ENCODE data around the gene TCN2. TPM values are rescaled to one million over a fixed set of nuclear protein-coding genes. Genes with fewer than 3 reads are reported as not detected.
A peak's percentile ranks its signal among the peaks of the same experiment; 100 is the strongest.
"Not testable (repeated sequence)": the region's sequence is repeated elsewhere in the genome, so short reads cannot be mapped to it uniquely, and the experiment has no call there.

Gene TCN2
- total RNA-seq (1 to 10 TPM in 1 of 2 experiments, under 1 TPM in 1; 0.93 to 1.2 TPM), polyA plus RNA-seq (1 to 10 TPM; 1.1 to 2.3 TPM)

- intact Hi-C loops (cut with micrococcal nuclease): no loop called here
- Histone ChIP-seq H3K27me3 (ENCODE audit: insufficient read depth, low read length) (no peaks in the 10 kb centered on the region), H3K4me1 (ENCODE audit: insufficient read depth, low read length) (peaks cover 16% of the 10 kb centered on the region), H3K36me3 (ENCODE audit: insufficient read depth, low read length) (no peaks in the 10 kb centered on the region), H3K4me3 (ENCODE audit: low read length in 2 of 2) (peak within 1 kb of the TSS; percentile 57 to 81), H3K27ac (ENCODE audit: low read depth, low read length) (no peak within 1 kb of the TSS), H3K9me3 (ENCODE audit: control insufficient read depth in 1 of 2, low read length in 2 of 2) (no peaks in the 10 kb centered on the region)
- peaks cover 11 to 30% (median 20%) of the 10 kb centered on the region in 4 donors for H3K4me1 Mint-ChIP-seq
- peak within 1 kb of the TSS in 6 of 7 donors; percentile 50 to 92 (median 64) for H3K27ac Mint-ChIP-seq
- DNase-seq: peak; percentile 13 to 57 (median 18)
- no peaks in the 10 kb centered on the region for H3K36me3 Mint-ChIP-seq
- H3K4me3 Mint-ChIP-seq: peak within 1 kb of the TSS; percentile 86 to 94 (median 90)
- ChIA-PET POLR2A (ENCODE audit: partially characterized antibody) (interaction anchor here (0.6 to 2.3 kb wide), 6 partner anchors 14 to 606 kb away, joined by 3 to 19 read pairs (median 4); partner anchors contain the start of genes LIMK2, PES1, SLC35E4 and TUG1), CTCF (ENCODE audit: partially characterized antibody) (interaction anchor here (0.7 to 2.7 kb wide), 10 partner anchors 9 to 284 kb away, joined by 3 to 14 read pairs (median 4); partner anchors contain the start of genes PES1 and SLC35E4)
- H3K27me3 Mint-ChIP-seq: peaks cover 0 to 1% of the 10 kb centered on the region in 2 donors
- peaks cover 0 to 2% (median 0%) of the 10 kb centered on the region in 8 donors for H3K9me3 Mint-ChIP-seq
Measured at GRCh38 chr22:30606455-30607299, at the start of gene TCN2. Gene TCN2 (plus strand): TSS chr22:30607174. CDS start chr22:30607332, 158 bp downstream.

GRCh38 chr22:30557243-30557642 is 49.7 kb upstream of the TCN2 start:
- H3K36me3 ChIP-seq (ENCODE audit: insufficient read depth, low read length): no peaks in the 10 kb centered on the region
- Mint-ChIP-seq H3K9me3 (no peaks in the 10 kb centered on the region), H3K4me3 (no peak overlapping the region), H3K27me3 (no peaks in the 10 kb centered on the region), H3K36me3 (no peaks in the 10 kb centered on the region), H3K4me1 (no peaks in the 10 kb centered on the region), H3K27ac (no peak overlapping the region)
- H3K9me3 ChIP-seq (ENCODE audit: control insufficient read depth in 1 of 2, low read length in 2 of 2): no peaks in the 10 kb centered on the region
- ChIA-PET POLR2A (ENCODE audit: partially characterized antibody) (no interaction called here), CTCF (ENCODE audit: partially characterized antibody) (no interaction called here)
- H3K4me1 ChIP-seq (ENCODE audit: insufficient read depth, low read length): no peaks in the 10 kb centered on the region
- H3K27me3 ChIP-seq (ENCODE audit: insufficient read depth, low read length): no peaks in the 10 kb centered on the region
- no peak overlapping the region for H3K27ac ChIP-seq (ENCODE audit: low read depth, low read length)
- DNase-seq: no peak
- intact Hi-C loops (cut with micrococcal nuclease): no loop called here
- no peak overlapping the region for H3K4me3 ChIP-seq (ENCODE audit: low read length in 2 of 2)

DNA sequence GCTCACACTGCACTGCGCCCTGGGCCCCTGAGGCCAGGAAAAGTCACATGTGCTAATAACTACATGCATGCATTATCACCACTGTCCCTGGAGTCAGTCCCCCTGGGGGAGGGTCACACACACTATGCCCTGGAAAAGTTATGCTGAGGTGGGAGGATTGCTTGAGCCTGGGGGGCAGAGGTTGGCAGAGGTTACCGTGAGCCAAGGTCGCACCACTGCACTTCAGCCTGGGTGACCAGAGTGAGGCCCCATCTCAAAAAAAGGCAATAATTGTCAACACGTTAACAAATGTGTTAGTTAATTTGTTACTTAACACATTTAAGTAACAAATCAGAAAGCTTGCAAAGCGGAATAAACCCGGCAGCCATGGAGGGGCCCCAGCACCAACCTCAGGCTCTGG is 47.1 kb upstream of the TCN2 start:
- H3K4me3 ChIP-seq (ENCODE audit: low read length in 2 of 2): no peak overlapping the region
- Mint-ChIP-seq H3K9me3 (no peaks in the 10 kb centered on the region), H3K4me3 (no peak overlapping the region), H3K27ac (no peak overlapping the region), H3K4me1 (no peaks in the 10 kb centered on the region), H3K27me3 (no peaks in the 10 kb centered on the region), H3K36me3 (no peaks in the 10 kb centered on the region)
- ChIA-PET POLR2A (ENCODE audit: partially characterized antibody) (no interaction called here), CTCF (ENCODE audit: partially characterized antibody) (no interaction called here)
- intact Hi-C loops (cut with micrococcal nuclease): no loop called here
- no peaks in the 10 kb centered on the region for H3K9me3 ChIP-seq (ENCODE audit: control insufficient read depth in 1 of 2, low read length in 2 of 2)
- H3K36me3 ChIP-seq (ENCODE audit: insufficient read depth, low read length): no peaks in the 10 kb centered on the region
- no peak overlapping the region for H3K27ac ChIP-seq (ENCODE audit: low read depth, low read length)
- no peaks in the 10 kb centered on the region for H3K4me1 ChIP-seq (ENCODE audit: insufficient read depth, low read length)
- no peaks in the 10 kb centered on the region for H3K27me3 ChIP-seq (ENCODE audit: insufficient read depth, low read length)
- DNase-seq: no peak

DNA sequence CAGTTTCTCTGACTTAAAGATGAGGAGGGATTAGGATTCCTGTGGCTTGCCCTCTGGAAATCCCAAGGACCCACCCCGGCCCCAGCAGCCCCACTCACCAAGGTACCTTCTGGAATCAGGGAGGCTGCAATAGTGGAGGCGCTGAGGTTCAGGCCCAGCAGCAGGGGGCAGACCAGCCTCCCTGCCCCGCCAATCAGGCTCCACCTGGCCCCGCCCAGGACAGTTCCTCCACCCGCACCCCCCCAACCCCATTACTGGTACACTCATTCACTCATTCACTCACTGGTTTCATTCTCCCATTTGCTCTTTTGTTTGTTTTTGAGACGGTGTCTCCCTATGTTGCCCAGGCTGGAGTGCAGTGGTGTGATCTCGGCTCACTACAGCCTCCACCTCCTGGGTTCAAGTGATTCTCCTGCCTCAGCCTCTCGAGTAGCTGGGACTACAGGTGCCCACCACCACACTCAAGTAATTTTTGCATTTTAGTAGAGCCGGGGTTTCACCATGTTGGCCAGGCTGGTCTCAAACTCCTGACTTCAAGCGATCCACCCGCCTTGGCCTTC is 46.3 kb upstream of the TCN2 start:
- H3K36me3 Mint-ChIP-seq; H3K9me3 ChIP-seq (ENCODE audit: control insufficient read depth in 1 of 2, low read length in 2 of 2); CTCF ChIA-PET (ENCODE audit: partially characterized antibody); DNase-seq; H3K9me3 Mint-ChIP-seq; H3K4me3 ChIP-seq (ENCODE audit: low read length in 2 of 2); H3K4me3 Mint-ChIP-seq; H3K27me3 ChIP-seq (ENCODE audit: insufficient read depth, low read length); H3K27me3 Mint-ChIP-seq; H3K36me3 ChIP-seq (ENCODE audit: insufficient read depth, low read length); H3K4me1 Mint-ChIP-seq; H3K4me1 ChIP-seq (ENCODE audit: insufficient read depth, low read length); H3K27ac Mint-ChIP-seq; POLR2A ChIA-PET (ENCODE audit: partially characterized antibody); intact Hi-C loops (cut with micrococcal nuclease); H3K27ac ChIP-seq (ENCODE audit: low read depth, low read length): not testable (repeated sequence)

GRCh38 chr22:30561402-30562189 is 45.4 kb upstream of the TCN2 start:
- H3K4me1 Mint-ChIP-seq: no peaks in the 10 kb centered on the region
- POLR2A ChIA-PET (ENCODE audit: partially characterized antibody): no interaction called here
- no peaks in the 10 kb centered on the region for H3K27me3 Mint-ChIP-seq
- no peak overlapping the region for H3K27ac Mint-ChIP-seq
- Histone ChIP-seq H3K27ac (ENCODE audit: low read depth, low read length) (no peak overlapping the region), H3K4me3 (ENCODE audit: low read length in 2 of 2) (no peak overlapping the region), H3K4me1 (ENCODE audit: insufficient read depth, low read length) (no peaks in the 10 kb centered on the region), H3K36me3 (ENCODE audit: insufficient read depth, low read length) (no peaks in the 10 kb centered on the region), H3K9me3 (ENCODE audit: control insufficient read depth in 1 of 2, low read length in 2 of 2) (no peaks in the 10 kb centered on the region), H3K27me3 (ENCODE audit: insufficient read depth, low read length) (no peaks in the 10 kb centered on the region)
- no peaks in the 10 kb centered on the region for H3K9me3 Mint-ChIP-seq
- no peak for DNase-seq
- CTCF ChIA-PET (ENCODE audit: partially characterized antibody): interaction anchor here (1.5 kb wide), 1 partner anchor 39 kb away, joined by 3 read pairs; no protein-coding TSS in a partner anchor
- intact Hi-C loops (cut with micrococcal nuclease): no loop called here
- no peaks in the 10 kb centered on the region for H3K36me3 Mint-ChIP-seq
- no peak overlapping the region for H3K4me3 Mint-ChIP-seq

DNA sequence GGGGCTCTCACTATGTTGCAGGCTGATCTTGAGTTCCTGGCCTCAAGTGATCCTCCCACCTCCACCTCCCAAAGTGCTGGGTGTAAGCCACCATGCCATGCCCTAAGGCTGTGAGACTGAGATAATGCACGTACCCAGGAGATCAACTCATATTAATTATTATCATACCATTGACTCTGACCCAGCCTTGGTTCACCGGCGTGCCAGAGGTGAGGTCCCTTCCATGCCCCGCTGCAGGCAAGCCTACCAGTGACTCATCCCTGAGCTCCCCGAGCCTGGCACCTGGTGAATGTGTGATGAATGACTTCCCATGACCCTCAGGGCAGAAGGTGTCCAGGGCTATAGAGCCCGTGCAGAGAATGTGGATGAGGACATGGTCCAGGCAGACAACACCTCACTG is 44.6 kb upstream of the TCN2 start:
- no peak overlapping the region for H3K27ac ChIP-seq (ENCODE audit: low read depth, low read length)
- no peaks in the 10 kb centered on the region for H3K27me3 ChIP-seq (ENCODE audit: insufficient read depth, low read length)
- Mint-ChIP-seq H3K4me3 (no peak overlapping the region), H3K27ac (peak overlapping the region in 1 of 7 donors; percentile 16), H3K36me3 (no peaks in the 10 kb centered on the region), H3K27me3 (no peaks in the 10 kb centered on the region), H3K4me1 (no peaks in the 10 kb centered on the region), H3K9me3 (no peaks in the 10 kb centered on the region)
- intact Hi-C loops (cut with micrococcal nuclease): no loop called here
- CTCF ChIA-PET (ENCODE audit: partially characterized antibody): interaction anchor here (1.5 kb wide), 1 partner anchor 38 kb away, joined by 3 read pairs; no protein-coding TSS in a partner anchor
- POLR2A ChIA-PET (ENCODE audit: partially characterized antibody): no interaction called here
- H3K9me3 ChIP-seq (ENCODE audit: control insufficient read depth in 1 of 2, low read length in 2 of 2): no peaks in the 10 kb centered on the region
- DNase-seq: no peak
- no peak overlapping the region for H3K4me3 ChIP-seq (ENCODE audit: low read length in 2 of 2)
- no peaks in the 10 kb centered on the region for H3K4me1 ChIP-seq (ENCODE audit: insufficient read depth, low read length)
- H3K36me3 ChIP-seq (ENCODE audit: insufficient read depth, low read length): no peaks in the 10 kb centered on the region
